CD4-positive, alpha-beta T cell treated with Interleukin-17A for 1 hour (primary cell): ENCODE data around the gene PROB1.
"Not testable (repeated sequence)": the region's sequence is repeated elsewhere in the genome, so short reads cannot be mapped to it uniquely, and the experiment has no call there.

ENCODE experiments used
- DNase-seq: peaks from one replicate; pipeline ENCODE4 v3.0.0-alpha.2; 2020

Gene PROB1, protein sequence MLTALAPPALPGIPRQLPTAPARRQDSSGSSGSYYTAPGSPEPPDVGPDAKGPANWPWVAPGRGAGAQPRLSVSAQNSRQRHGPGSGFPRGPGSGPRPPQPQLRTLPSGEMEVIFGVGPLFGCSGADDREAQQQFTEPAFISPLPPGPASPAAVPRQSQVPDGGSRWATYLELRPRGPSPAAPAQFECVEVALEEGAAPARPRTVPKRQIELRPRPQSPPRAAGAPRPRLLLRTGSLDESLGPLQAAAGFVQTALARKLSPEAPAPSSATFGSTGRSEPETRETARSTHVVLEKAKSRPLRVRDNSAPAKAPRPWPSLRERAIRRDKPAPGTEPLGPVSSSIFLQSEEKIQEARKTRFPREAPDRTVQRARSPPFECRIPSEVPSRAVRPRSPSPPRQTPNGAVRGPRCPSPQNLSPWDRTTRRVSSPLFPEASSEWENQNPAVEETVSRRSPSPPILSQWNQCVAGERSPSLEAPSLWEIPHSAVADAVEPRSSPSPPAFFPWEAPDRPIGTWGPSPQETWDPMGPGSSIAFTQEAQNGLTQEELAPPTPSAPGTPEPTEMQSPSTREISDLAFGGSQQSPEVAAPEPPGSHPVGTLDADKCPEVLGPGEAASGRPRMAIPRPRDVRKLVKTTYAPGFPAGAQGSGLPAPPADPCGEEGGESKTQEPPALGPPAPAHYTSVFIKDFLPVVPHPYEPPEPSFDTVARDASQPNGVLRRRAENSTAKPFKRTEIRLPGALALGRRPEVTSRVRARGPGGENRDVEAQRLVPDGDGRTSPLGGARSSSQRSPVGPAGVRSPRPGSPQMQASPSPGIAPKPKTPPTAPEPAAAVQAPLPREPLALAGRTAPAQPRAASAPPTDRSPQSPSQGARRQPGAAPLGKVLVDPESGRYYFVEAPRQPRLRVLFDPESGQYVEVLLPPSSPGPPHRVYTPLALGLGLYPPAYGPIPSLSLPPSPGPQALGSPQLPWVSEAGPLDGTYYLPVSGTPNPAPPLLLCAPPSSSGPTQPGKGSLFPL

DNA sequence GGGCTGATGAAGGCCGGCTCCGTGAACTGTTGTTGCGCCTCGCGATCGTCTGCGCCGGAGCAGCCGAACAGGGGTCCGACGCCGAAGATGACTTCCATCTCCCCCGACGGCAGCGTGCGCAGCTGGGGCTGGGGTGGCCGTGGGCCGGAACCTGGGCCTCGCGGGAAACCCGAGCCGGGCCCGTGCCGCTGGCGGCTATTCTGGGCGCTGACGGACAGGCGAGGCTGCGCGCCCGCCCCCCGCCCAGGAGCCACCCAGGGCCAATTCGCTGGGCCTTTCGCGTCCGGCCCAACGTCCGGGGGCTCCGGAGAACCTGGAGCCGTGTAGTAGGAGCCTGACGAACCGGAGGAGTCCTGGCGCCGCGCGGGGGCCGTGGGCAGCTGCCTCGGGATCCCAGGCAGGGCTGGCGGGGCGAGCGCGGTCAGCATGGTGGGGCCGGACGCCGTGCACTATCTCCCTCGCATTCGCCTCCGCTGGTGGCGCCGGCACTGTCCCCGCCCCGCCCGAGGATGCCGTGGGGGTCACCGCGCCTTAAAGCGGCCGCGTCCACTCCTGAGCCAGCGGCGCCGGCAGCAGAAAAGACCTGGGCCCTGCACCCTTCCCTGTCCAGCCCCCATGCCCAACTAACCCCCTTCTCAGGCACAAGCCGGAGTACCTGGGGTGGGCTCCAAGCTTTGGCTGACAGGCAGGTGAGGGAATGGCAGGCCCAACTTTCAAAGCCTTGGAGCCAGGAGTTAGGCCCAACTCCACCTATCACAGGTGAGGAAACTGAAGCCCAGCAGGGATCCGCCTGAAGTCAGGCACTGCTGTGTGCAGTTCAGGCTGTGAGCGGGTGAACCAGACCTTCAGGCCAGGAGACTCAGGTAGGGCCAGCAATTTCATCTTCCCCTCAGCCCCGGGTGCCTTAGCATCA is at the start of gene PROB1:
PROB1 (minus strand) TSS at position 451 of the 913 bp plus-strand sequence; CDS start at position 428, 23 bp downstream.
- no peak for DNase-seq

- peak; percentile 53 for DNase-seq
These were observed 49.0 kb upstream of the PROB1 start for GRCh38 chr5:139443831-139444453.

- DNase-seq, result not testable (repeated sequence)
These were observed 45.5 kb upstream of the PROB1 start for GRCh38 chr5:139440416-139440815.

DNA sequence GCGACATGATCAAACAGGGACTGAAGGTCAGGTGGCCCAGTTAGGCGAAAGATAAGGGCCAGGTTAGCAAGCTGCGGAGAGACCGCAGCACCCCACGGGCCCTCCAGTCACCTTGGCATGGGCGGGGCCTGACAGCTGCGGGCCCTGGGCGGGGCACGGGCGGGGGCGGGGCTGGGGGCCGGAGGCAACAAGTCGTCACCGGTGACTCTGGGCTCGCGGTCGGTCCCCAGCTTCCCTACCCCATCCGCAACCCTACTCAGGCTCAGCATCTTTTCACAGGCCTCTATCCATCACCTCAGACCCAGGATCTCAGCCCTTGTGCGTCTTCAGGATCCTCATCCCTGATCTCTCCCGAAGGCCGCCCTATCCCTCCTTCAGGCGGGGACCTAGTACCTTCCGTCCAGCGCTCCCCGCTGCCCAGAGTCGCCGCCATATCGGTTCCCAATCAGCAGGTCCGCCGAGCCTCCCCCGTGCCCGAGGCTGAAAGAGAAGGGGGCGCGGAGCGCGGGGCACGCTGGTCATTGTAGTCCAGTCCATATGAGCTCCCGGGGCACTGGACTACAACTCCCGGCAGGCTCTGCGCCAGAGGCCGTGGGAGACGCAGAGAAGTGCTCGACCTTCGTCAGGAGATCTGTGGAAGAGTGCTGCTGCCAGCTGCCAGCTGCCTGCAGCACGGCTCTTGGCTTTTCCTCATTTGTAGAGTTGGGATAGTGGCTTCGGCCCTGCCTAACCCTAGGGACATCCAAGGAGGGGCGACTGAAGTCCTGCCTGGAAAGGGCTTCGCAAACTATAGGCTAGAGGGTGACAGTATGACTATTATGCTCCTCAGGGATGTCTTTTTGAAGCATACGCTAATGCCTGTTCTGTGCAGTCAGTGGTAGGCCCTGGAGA is 44.4 kb upstream of the PROB1 start, which contains the start of gene DNAJC18:
DNAJC18 (minus strand) TSS at position 513 of the 891 bp plus-strand sequence; CDS start at position 433, 80 bp downstream.
- DNase-seq, result peak; percentile 90

GRCh38 chr5:139438707-139439012 is 43.8 kb upstream of the PROB1 start:
- DNase-seq, result no peak

DNA sequence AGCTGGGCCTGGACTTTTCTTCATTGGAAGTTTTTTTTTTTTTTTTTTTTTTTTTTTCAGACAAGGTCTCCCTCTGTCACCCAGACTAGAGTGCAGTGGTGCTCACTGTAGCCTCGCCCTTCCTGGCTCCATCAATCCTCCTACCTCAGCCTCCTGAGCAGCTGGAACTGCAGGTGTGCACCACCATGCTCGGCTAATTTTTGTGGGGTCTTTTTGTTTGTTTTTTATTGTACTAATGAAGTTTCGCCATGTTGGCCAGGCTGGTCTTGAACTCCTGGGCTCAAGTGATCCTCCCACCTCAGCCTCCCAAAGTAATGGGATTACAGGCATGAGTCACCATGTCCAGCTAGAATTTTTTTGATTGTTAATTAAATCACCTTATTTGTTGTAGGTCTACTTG is 40.8 kb upstream of the PROB1 start:
- no peak for DNase-seq

DNA sequence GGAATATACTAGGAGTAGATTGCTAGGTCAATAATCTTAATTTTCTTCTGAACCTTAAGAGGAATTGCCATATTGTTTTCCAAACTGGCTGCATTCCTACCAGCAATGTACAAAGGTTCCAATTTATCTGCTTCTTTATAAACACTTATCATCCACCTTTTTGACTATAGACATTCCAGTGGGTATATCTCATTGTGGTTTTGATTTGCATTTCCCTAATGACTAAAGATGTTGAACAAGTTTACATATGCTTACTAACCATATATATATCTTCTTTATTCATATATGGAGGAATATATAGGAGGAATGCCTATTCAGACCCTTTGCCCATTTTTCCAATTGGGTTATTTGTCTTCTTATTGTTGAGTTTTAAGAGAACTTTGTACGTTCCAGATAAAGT is 36.8 kb upstream of the PROB1 start:
- DNase-seq, result no peak

DNA sequence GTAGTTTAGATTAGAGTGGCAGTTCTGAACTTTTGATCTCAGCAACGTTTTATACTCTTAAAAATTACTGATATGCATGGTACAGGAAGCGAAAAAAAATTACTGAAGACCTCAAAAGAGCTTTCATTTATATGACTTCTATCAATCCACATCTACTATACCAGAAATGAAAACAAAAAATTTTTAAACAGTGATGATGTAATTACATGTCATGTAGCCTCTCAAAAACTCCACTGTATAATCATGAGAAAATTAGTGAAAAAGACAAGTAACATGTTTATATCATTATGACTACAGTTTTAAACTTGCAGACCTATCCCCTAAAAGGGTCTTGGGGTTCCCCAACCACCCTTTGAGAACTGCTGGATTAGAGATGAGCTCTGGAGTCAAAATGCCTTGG is 35.1 kb upstream of the PROB1 start:
- no peak for DNase-seq

- no peak for DNase-seq
These were observed 31.4 kb upstream of the PROB1 start for GRCh38 chr5:139426203-139426885.

- no peak for DNase-seq
These were observed 30.6 kb upstream of the PROB1 start for GRCh38 chr5:139425497-139425896.

DNA sequence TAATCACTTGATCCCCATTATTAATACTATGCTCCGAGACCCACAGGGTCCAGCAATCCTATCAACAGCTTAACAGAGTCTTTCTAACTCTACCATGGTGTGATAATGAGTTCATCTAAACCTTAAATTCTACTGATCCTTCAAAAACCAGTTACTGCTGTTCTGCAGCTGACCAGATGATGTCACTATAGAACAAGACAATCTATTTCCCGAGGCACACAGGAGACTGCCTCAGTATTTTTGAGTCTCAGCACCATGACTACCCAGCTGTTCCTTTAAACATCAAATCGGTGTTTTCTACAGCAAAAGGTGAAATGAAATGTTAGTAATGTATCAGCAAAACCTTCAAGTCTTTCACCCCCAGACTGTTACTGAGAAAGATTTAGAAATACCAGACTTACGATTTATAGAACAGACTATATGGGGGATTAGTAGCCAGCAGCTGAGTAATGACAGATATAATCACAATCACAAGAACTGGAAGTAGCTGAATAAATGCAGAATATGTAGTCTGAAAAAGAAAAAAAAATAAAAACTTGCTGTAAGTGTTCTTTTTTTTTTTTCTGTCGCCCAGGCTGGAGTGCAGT is 27.5 kb upstream of the PROB1 start:
- DNase-seq, result peak; percentile 89

- DNase-seq, result no peak
These were observed 24.6 kb upstream of the PROB1 start for GRCh38 chr5:139419226-139420192.

DNA sequence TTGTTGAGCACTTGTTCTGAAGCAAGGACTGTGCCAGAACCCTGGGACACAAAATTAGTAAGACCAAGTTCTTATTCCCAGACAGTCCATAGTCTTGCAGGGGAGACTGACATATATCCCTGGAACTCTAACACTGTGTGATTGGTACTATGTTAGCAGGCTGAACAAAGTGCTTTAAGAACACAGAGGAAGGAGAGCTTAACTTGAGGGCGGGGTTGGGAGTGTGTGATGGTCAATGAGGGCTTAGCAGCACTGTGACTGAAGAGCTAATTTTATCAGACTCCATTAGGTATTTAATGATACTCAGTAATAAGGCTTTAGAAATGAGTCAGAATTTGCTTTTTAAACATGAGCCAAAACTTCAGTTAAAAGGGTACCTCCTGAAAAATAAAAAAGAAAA is 23.9 kb upstream of the PROB1 start:
- DNase-seq, result no peak

DNA sequence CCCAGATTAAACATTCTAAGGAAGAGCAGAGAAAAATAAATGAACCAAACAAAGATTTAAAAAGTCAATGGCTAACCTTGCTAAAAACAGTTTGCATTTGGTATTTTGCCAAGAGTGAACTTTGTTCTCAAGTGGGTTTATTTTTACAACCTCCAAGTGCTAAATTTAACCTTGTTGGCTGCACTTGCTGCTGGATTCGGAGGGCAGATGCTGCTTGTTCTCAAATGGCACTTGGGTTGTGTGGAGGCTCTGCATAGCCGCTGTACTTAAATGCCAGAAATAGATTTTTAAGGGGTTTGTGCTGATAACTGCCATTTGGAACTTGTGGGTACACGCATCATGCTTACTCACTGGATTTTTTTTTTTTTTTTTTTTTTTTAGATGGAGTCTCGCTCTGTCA is 22.3 kb upstream of the PROB1 start:
- DNase-seq, result no peak

DNA sequence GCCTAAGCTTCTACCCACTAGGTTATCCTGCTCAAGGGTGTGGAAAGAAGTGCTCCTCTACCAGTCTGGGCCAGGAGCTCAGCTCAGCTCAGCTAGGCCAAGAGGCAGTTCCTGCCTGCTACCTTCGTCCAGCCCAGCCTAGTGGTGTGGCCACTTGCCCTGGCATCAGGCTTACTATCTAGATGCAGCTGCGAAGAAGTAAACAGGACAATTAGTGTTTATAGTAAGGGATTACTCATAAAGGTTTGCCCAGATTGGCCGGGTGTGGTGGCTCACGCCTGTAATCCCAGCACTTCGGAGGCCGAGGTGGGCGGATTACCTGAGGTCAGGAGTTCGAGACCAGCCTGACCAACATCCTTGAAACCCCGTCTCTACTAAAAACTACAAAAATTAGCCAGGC is 21.7 kb upstream of the PROB1 start:
- DNase-seq, result no peak

GRCh38 chr5:139415869-139416268 is 21.0 kb upstream of the PROB1 start:
- DNase-seq, result no peak

GRCh38 chr5:139415221-139415861 is 20.4 kb upstream of the PROB1 start:
- DNase-seq, result no peak

DNA sequence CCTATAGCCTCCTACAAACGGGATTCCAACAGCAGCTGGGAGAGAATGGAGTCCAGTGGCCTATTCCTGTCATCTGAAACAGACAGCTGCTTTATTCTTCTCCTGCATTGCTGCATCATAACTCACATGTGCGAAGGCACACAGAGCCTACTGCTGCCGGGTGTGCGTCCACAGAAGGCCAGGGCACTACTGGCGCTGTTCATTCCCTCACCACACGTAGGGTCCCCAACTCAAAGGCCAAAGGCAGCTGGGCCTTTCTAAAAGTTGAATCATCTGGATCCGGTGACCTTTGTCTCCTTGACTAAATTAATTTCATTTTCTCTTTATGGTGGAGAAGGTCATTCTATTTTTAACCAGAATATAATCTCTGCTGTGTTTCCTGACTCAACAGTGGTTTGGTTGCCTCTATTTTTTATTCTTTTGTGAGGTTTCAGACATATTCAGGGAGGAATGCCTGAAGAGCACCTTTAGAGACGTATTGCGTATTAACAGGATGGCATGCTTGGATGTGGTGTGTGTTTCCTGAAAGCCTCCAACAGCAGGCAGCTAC is 19.8 kb upstream of the PROB1 start:
- no peak for DNase-seq
